ENCODE results near the gene BAZ1B.
"Not testable (repeated sequence)": the region's sequence is repeated elsewhere in the genome, so short reads cannot be mapped to it uniquely, and the experiment has no call there.

Gene BAZ1B

DNA sequence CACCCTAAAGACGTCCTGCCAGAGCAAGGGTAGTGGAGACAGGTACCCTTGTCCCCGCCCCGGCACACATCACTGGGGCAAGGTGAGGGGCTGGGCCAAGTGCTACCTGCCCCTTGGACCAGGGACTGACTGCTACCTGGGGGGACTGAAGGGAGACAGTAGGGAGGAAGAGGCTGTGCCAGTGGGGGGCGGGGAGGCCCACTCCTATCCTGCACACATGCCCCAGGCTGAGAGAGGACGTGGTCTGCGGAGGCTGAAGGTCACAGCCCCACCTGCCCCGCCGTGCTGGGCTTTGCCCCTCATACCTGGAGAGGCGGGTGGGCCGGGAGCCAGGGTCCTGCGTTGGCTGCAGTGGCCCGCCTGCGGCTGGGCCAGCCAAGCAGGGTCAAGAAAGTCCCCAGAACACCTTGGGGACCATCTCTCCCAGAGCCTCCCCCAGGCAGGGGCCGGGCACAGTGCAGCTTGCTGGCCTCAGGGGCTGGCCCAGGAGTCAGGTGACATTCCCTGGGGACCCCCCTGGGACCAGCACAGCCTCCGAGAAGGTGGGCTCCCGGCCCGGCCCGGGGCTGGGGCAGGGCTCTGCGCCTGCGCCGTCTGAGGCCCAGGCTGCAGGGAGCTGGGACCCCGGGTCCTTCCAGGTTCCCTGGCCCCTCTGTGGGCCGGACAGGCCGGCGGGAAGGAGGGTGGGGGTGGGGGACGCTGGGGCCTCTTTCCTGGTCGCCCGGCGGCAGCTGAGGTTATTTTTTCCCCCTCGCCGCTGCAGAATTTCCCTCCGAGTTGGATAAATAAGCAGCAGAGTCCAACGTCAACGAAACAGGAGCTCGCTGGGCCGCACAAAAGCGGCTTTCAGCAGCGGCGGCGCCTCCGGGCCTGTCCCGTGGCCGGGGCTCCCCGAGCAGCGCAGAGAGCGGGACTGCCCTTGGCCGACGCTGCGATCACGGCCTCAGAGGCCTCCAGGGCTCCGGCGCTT lies 98.3 kb downstream of the BAZ1B start:
- no peak for DNase-seq

DNA sequence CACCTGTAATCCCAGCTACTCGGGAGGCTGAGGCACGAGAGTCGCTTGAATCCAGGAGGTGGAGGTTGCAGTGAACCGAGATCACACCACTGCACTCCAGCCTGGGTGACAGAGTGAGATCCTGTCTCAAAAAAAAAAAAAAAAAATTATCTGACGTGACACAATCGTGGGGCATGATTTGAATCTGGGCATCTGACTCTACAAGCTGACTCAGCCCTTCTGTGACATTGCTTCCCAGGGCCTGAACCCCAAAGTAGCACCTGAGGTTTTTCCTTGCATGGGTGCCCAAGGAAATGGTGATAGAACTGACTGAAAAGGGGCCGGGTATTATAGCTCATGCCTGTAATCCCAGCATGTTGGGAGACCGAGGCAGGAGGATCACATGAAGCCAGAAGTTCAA lies 101.5 kb downstream of the BAZ1B start:
- DNase-seq, result not testable (repeated sequence)

DNA sequence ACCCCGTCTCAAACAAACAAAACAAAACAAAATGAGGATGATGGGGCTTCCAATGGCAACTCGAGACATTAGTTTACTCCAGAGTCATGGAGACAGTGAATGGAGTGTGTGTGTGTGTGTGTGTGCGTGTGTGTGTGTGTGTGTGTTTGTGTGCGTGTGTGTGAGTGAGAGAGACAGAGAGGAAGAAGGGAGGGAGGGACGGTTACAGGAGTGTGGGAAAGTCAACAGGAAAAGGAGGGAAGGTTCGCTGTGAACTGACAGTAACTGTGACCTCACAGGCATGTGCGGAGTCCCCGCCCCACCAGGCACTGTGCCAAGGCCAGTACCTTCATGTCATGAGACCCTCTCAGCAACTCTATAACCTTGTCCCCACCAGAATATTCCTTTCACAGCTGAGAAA lies 102.1 kb downstream of the BAZ1B start:
- not testable (repeated sequence) for DNase-seq

DNA sequence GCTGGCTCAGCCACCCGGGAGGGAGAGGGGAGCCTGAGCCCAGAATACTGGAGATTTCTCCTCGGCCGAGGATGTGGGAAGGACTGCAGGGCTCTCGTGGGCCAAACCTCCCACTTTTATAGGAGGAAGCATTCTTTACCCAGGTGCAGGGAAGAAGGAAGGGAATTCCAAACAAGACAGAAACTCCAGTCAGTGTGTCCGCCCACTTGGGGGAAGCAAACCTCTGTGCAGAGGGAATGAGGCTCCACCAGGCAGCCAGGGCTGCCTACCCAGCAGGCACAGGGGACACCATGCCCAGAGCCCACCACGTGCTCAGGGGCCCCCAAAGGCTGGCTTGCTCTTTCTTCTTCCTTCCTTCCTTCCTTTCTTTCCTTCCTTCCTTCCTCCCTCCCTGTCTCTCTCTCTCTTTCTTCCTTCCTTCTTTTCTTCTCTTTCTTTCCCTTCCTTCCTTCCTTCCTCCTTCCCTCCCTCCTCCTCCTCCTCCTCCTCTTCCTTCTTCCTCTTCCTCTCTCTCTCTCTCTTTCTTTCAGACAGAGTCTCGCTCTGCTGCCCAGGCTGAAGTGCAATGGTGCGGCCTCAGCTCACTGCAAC lies 103.9 kb downstream of the BAZ1B start:
- DNase-seq, result no peak

DNA sequence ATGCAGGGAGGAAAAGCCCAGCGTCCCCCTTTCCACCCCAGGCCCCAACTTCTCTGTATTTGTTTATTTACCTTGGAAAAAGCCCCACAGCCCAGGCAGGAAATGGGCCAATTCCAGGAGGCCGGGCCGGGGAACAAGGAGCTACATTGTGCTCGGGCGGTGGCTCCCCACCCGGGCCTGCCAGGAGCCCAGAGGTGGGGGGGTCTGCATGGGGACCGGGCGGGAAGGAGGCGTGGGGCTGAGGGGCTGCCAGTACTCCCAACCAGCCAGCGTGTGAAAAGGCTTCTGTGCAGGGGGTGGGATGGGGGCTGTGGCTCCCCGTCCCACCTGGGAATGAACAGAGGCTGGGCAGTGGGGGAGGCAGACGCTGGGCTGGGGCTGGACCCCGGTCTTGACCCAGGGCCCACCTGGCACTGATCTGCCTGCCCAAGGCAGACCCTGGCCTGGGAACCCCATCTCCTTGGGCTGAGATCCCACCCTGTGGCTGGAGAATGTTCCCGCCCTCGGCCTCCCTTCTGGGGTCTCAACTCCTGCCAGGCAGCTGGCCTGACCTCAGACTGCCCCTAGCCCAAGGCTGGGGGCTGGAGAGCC lies 111.5 kb downstream of the BAZ1B start:
- not testable (repeated sequence) for DNase-seq

- not testable (repeated sequence) for DNase-seq
Measured at GRCh38 chr7:73404860-73405259, 117.2 kb downstream of the BAZ1B start.

DNA sequence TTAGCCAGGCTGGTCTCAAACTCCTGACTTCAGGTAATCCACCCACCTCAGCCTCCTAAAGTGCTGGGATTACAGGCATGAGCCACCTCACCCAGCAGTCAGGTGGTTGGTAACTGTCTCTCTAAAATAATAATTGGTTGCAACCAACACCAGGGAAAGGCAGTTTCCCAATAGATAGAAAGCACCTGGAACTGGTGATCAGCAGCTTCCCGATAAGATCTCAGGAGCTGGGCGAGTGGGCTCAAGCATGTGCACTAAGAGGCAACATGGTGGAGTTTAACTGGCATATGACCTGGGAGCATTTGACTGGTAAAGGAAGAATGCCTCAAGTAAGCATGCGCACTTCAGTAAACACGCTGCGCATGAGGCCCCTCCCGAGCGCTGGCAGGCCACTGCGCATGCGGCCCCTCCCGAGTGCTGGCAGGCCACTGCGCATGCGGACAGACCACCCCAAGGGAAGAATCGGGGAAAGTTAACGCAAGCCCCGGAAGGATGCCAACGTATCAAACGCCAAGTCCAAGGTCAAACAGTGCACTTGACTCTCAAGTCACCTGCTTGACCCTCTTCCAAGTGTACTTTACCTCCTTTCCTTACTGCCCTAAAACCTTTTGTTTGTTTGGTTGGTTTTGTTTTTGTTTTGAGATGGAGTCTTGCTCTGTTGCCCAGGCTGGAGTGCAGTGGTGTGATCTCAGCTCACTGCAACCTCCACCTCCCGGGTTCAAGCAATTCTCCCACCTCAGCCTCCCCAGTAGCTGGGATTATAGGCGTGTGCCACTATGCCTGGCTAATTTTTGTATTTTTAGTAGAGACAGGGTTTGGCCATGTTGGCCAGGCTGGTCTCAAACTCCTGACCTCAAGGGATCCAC lies 122.7 kb downstream of the BAZ1B start:
- peak; percentile 73 for DNase-seq

DNA sequence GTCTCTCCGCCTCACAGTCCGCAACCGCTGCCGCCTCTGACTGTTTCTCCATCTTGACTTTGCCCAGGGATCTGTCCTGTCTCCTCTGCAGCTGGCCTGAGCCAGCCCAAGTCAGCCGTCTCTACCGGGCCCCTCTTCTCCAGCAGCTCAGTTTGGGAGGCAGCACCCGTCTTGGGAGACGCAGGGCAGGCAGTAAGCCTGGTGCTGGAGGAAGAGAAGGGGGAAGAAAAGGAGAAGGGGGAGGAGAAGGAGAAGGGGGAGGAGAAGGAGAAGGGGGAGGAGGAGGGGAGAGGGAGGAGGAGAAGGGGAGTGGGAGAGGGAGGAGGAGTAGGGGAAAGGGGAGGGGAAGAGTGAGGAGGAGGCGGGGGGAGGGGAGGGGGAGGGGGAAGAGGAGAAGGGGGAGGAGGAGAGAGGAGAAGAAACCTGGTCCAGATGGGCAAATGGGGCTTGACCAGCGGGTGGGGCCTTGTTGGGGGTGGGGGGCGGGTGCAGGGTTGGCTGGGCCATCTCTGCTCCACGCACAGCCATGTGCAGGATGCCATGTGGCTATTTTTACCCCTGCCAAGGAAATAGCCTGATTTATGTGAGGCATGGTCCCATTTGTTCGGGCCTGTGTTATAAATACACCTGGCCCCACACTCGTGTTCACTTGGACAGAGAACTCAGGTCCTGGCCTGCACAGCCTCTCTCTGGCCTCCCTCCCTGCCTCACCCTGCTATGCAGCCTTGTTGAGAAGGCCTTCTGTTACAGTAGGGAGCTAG lies 124.4 kb downstream of the BAZ1B start:
- no peak for DNase-seq

- DNase-seq, result no peak
Measured at GRCh38 chr7:73395538-73396503, 126.3 kb downstream of the BAZ1B start.

- DNase-seq, result no peak
Measured at GRCh38 chr7:73394422-73394821, 127.7 kb downstream of the BAZ1B start.

GRCh38 chr7:73391396-73391795 lies 130.7 kb downstream of the BAZ1B start:
- no peak for DNase-seq

Measured in NCI-H2171 (cell line).